Measurements from ENCODE around the gene SLC35A4. TPM values are rescaled to one million over a fixed set of nuclear protein-coding genes. Genes with fewer than 3 reads are reported as not detected.

SLC35A4 gene
- total RNA-seq, 1 donor from 2014 or later: 106 TPM

- no peak for DNase-seq (ENCODE audit: low read depth, low spot score)
- peaks cover 31% of the 10 kb centered on the region for H3K4me1 Mint-ChIP-seq
- peaks cover 19% of the 10 kb centered on the region for H3K36me3 Mint-ChIP-seq (ENCODE audit: low read depth)
- no peaks in the 10 kb centered on the region for H3K9me3 Mint-ChIP-seq
- TF ChIP-seq, protein P1, sequence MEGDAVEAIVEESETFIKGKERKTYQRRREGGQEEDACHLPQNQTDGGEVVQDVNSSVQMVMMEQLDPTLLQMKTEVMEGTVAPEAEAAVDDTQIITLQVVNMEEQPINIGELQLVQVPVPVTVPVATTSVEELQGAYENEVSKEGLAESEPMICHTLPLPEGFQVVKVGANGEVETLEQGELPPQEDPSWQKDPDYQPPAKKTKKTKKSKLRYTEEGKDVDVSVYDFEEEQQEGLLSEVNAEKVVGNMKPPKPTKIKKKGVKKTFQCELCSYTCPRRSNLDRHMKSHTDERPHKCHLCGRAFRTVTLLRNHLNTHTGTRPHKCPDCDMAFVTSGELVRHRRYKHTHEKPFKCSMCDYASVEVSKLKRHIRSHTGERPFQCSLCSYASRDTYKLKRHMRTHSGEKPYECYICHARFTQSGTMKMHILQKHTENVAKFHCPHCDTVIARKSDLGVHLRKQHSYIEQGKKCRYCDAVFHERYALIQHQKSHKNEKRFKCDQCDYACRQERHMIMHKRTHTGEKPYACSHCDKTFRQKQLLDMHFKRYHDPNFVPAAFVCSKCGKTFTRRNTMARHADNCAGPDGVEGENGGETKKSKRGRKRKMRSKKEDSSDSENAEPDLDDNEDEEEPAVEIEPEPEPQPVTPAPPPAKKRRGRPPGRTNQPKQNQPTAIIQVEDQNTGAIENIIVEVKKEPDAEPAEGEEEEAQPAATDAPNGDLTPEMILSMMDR (conservative IDR thresholded peaks at IDR 0.05): no peak
- H3K4me3 Mint-ChIP-seq: no peak overlapping the region
- H3K27me3 Mint-ChIP-seq (ENCODE audit: low read depth): peaks cover 2% of the 10 kb centered on the region
- H3K27ac Mint-ChIP-seq (ENCODE audit: unreplicated experiment): no peak overlapping the region
These were observed 19.0 kb upstream of the SLC35A4 start for GRCh38 chr5:140545606-140546005.

- peaks cover 31% of the 10 kb centered on the region for H3K4me1 Mint-ChIP-seq
- H3K9me3 Mint-ChIP-seq: no peaks in the 10 kb centered on the region
- no peak for DNase-seq (ENCODE audit: low read depth, low spot score)
- peak overlapping the region; percentile 86 for H3K4me3 Mint-ChIP-seq
- peak overlapping the region; percentile 62 for H3K27ac Mint-ChIP-seq (ENCODE audit: unreplicated experiment)
- TF ChIP-seq, protein P1 (conservative IDR thresholded peaks at IDR 0.05): no peak
- peaks cover 2% of the 10 kb centered on the region for H3K27me3 Mint-ChIP-seq (ENCODE audit: low read depth)
- H3K36me3 Mint-ChIP-seq (ENCODE audit: low read depth): peaks cover 15% of the 10 kb centered on the region
These were observed 17.6 kb upstream of the SLC35A4 start for GRCh38 chr5:140546851-140547507.

DNA sequence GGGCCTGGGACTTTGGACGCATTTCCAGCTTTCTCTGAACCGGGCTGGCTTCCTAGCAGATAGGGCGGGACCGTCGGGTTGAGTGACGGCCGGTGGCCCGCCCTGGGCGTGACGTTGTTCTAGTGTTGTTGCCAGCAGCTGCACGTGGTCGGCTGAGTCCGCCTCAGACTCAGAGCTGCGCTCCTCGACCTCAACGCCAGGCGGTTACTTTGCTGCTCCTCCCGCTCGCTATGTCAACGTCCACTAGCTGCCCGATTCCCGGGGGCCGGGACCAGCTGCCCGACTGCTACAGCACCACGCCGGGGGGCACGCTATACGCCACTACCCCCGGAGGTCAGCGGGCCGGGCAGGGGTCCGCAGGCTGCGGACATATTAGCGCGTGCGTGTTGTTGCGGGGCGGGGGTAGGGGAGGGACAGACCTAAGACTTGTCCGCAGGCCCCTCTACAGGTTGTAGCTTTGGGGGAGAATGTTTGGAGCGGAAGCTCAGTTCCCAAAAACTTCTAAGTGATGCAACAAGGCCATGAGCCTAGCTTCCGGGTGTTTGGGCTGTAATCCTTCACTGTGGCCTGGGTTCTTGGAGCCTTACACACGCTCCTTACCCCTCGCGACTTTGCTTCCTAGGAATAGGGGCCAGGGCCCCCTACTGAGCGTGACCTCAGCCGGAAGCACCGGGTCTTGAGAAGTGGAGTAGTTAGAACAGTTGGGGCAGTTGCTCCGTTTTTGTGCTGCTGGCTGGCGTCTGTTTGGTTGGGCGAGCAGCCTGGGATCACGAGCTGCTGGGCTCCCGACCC is 16.9 kb upstream of the SLC35A4 start, which contains the start of gene EIF4EBP3:
TSS of gene EIF4EBP3 (plus strand) at position 155 of the 792 bp plus-strand sequence. CDS start at position 231, 76 bp downstream.
- Mint-ChIP-seq H3K9me3 (no peaks in the 10 kb centered on the region), H3K4me1 (peaks cover 31% of the 10 kb centered on the region), H3K27ac (ENCODE audit: unreplicated experiment) (peak within 1 kb of the TSS; percentile 93), H3K4me3 (peak within 1 kb of the TSS; percentile 86), H3K27me3 (ENCODE audit: low read depth) (peaks cover 2% of the 10 kb centered on the region), H3K36me3 (ENCODE audit: low read depth) (peaks cover 15% of the 10 kb centered on the region)
- peak; percentile 83 for DNase-seq (ENCODE audit: low read depth, low spot score)
- TF ChIP-seq, protein P1 (conservative IDR thresholded peaks at IDR 0.05): peak; percentile 70

- no peak for DNase-seq (ENCODE audit: low read depth, low spot score)
- TF ChIP-seq, protein P1 (conservative IDR thresholded peaks at IDR 0.05): no peak
- Mint-ChIP-seq H3K4me1 (peaks cover 31% of the 10 kb centered on the region), H3K4me3 (peak overlapping the region; percentile 86), H3K9me3 (no peaks in the 10 kb centered on the region), H3K27me3 (ENCODE audit: low read depth) (peaks cover 2% of the 10 kb centered on the region), H3K27ac (ENCODE audit: unreplicated experiment) (peak overlapping the region; percentile 93), H3K36me3 (ENCODE audit: low read depth) (peaks cover 17% of the 10 kb centered on the region)
These were observed 16.3 kb upstream of the SLC35A4 start for GRCh38 chr5:140548300-140548688.

DNA sequence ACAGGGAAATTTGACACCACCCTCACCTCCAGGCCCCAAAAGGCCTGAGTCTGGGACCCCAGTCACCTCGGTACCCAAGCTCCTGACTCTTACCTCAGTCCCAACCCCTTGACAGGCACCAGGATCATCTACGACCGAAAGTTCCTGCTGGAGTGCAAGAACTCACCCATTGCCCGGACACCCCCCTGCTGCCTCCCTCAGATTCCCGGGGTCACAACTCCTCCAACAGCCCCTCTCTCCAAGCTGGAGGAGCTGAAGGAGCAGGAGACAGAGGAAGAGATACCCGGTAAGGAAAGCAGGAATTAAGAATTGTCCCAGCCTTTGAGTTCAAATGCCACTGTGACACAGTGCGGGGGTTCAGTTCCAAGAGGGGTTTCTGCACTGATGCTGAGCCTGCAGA is 15.8 kb upstream of the SLC35A4 start:
- Mint-ChIP-seq H3K4me3 (peak overlapping the region; percentile 34), H3K27ac (ENCODE audit: unreplicated experiment) (peak overlapping the region; percentile 67), H3K36me3 (ENCODE audit: low read depth) (peaks cover 16% of the 10 kb centered on the region), H3K9me3 (no peaks in the 10 kb centered on the region), H3K27me3 (ENCODE audit: low read depth) (peaks cover 2% of the 10 kb centered on the region), H3K4me1 (peaks cover 31% of the 10 kb centered on the region)
- TF ChIP-seq, protein P1 (conservative IDR thresholded peaks at IDR 0.05): no peak
- no peak for DNase-seq (ENCODE audit: low read depth, low spot score)

Data from neural crest cell (in vitro differentiated cells).